HepG2 (cell line): ENCODE measurements around the gene HLF. TPM values are rescaled to one million over a fixed set of nuclear protein-coding genes. Genes with fewer than 3 reads are reported as not detected.
A peak's percentile ranks its signal among the peaks of the same experiment; 100 is the strongest.

Source experiments
- RFXANK ChIP-seq: IDR thresholded peaks from 2 replicates; pipeline ENCODE4 v1.6.1; 2016
- RXRA ChIP-seq: sonication (generic); formaldehyde crosslinking; IDR thresholded peaks from 2 replicates; pipeline ENCODE4 v1.5.1; 2020; ENCODE audit warnings: missing genetic modification reagents
- SOX13 ChIP-seq, 3 experiments: fragments of 450-650 bp in 1 of 3; sonication (generic) in 1 of 3; formaldehyde crosslinking in 1 of 3; IDR thresholded peaks in 2 of 3; conservative IDR thresholded peaks in 1 of 3; 2 replicates each; pipeline versions ENCODE4 v1.5.0 to v1.6.1; 2016 to 2020; ENCODE audit warnings: antibody characterized with exemption in 1 of 3, mild to moderate bottlenecking in 1 of 3, missing compliant biosample characterization in 1 of 3, missing genetic modification reagents in 1 of 3, moderate library complexity in 1 of 3
- ZBED4 ChIP-seq: sonication (generic); formaldehyde crosslinking; IDR thresholded peaks from 2 replicates; pipeline ENCODE4 v1.4.0; 2020; ENCODE audit warnings: missing genetic modification reagents, borderline replicate concordance
- ZNF326 ChIP-seq: sonication (generic); formaldehyde crosslinking; IDR thresholded peaks from 2 replicates; pipeline ENCODE4 v1.4.0; 2020; ENCODE audit warnings: missing genetic modification reagents, borderline replicate concordance
- polyA plus RNA-seq, 8 experiments: library from polyadenylated mRNA; depleted of rRNA in 3 of 8; stranded (reverse) in 7 of 8; unstranded in 1 of 8; fragments of >200 nt; fragmentation: Illumina TruSeq in 4 of 8; extraction: Trizol in 4 of 8; gene quantifications; 2 replicates each; pipeline versions ENCODE4 v1.2.1 to v1.2.3, GENCODE V29; 2011 to 2016; ENCODE audit warnings: low read depth in 4 of 8, missing spikeins in 1 of 8, mixed read lengths in 1 of 8; ENCODE audit not compliant: insufficient read depth in 1 of 8
- total RNA-seq, 5 experiments: library from RNA; depleted of rRNA; stranded (reverse); fragments of >200 nt; fragmentation: Illumina TruSeq; extraction: Trizol; gene quantifications; 2 replicates each; pipeline ENCODE4 v1.2.3, GENCODE V29; 2016; ENCODE audit warnings: low read depth in 1 of 5
- TF ChIP-seq, protein P1 (sequence below): sonication (generic); formaldehyde crosslinking; IDR thresholded peaks from 2 replicates; pipeline ENCODE4 v1.9.0; 2021; ENCODE audit warnings: missing genetic modification reagents, mild to moderate bottlenecking, borderline replicate concordance
- TF ChIP-seq, protein P2 (sequence below): IDR thresholded peaks from 2 replicates; pipeline ENCODE4 v1.6.1; 2016; ENCODE audit warnings: missing biosample characterization, missing genetic modification reagents, low read depth

Gene HLF
- total and polyA plus RNA-seq, 2 of the 13 experiments (the other 11 are each of a cell fraction or from before 2014, with no cell fraction given): 202 to 346 TPM

DNA sequence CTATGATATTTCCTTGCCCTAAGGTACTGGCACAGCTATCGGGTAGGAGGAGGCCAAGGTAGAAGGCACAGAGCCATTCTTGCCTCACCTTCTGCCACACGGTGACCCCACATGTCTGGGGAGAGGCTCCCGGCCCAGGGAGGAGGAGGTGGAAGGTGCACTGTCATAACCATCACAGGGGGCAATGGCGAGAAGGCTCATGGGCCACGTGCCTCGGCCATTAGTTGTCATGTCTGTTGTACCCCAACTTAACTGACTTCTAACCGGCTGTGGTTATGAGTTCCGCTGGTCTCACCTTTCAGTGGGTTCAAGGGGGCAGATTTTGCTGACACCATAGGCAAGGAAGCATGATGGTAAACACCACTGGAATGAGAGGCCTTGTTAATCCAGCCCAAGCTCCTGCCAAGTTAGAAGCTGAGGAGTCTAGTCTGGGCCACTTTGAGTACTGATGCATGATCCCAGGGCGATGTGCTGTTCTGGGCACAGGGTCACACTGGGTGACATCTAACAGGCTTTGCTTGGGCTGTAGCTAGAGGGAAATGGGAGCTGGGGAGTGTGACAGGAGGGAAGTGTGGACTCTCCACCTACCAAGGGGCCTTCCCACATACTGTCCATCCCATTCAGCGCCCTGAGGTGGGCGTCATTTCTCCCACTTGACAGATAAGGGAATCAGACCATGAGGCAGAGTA is 39.6 kb downstream of the HLF start (continued):
- TF ChIP-seq, protein P1, sequence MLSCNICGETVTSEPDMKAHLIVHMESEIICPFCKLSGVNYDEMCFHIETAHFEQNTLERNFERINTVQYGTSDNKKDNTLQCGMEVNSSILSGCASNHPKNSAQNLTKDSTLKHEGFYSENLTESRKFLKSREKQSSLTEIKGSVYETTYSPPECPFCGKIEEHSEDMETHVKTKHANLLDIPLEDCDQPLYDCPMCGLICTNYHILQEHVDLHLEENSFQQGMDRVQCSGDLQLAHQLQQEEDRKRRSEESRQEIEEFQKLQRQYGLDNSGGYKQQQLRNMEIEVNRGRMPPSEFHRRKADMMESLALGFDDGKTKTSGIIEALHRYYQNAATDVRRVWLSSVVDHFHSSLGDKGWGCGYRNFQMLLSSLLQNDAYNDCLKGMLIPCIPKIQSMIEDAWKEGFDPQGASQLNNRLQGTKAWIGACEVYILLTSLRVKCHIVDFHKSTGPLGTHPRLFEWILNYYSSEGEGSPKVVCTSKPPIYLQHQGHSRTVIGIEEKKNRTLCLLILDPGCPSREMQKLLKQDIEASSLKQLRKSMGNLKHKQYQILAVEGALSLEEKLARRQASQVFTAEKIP (CRISPR knock-in tag): no peak
- TF ChIP-seq SOX13 (IDR thresholded peaks at IDR 0.05): no peak
- TF ChIP-seq SOX13 (CRISPR knock-in tag; conservative IDR thresholded peaks at IDR 0.05 in 1 of 2, IDR thresholded peaks at IDR 0.05 in 1 of 2): 0 out of 4 replicates have a peak, but pooled peaks of 1 of the 2 experiments have one; percentile 12
- TF ChIP-seq, protein P2, sequence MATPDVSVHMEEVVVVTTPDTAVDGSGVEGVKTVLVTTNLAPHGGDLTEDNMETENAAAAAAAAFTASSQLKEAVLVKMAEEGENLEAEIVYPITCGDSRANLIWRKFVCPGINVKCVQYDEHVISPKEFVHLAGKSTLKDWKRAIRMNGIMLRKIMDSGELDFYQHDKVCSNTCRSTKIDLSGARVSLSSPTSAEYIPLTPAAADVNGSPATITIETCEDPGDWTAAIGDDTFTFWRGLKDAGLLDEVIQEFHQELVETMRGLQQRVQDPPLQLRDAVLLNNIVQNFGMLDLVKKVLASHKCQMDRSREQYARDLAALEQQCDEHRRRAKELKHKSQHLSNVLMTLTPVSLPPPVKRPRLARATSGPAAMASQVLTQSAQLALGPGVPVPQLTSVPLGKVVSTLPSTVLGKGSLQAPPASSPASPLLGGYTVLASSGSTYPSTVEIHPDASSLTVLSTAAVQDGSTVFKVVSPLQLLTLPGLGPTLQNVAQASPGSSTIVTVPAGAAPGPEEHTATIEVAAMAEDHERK: no peak
- no peak for TF ChIP-seq ZBED4 (CRISPR knock-in tag)
- no peak for TF ChIP-seq RFXANK
- 0 out of 2 replicates have a peak, but pooled peaks have one; percentile 50 for TF ChIP-seq RXRA
- TF ChIP-seq ZNF326 (CRISPR knock-in tag): peak; percentile 77
